GM21619 (cell line): Measurements from ENCODE around the gene OSMR.

ENCODE experiments used
- ATAC-seq: cut with Tn5 transposase; IDR thresholded peaks from one replicate; pipeline ENCODE4 v1.9.1; 2021; ENCODE audit not compliant: unreplicated experiment

Gene OSMR

GRCh38 chr5:38871058-38871605 lies 25.3 kb downstream of the OSMR start:
- ATAC-seq: no peak

GRCh38 chr5:38871790-38872551 lies 26.2 kb downstream of the OSMR start:
- ATAC-seq: no peak

DNA sequence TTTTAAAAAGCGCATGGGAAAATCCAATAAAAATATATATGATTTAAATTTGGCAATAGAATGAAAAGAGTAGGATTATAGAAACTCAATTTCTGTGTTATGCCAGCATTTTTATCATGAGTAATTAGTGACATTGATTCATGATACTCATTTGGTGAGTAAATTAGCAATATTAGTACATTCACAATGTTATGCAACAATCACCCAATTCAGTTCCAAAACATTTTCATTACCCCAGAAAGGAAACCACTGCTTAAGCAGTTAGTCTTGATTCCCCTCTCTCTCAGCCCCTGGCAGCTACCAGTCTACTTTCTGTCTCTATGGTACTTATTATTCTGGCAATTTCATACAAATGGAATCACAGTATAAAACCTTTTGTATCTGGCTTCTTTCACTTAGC lies 27.0 kb downstream of the OSMR start:
- no peak for ATAC-seq

DNA sequence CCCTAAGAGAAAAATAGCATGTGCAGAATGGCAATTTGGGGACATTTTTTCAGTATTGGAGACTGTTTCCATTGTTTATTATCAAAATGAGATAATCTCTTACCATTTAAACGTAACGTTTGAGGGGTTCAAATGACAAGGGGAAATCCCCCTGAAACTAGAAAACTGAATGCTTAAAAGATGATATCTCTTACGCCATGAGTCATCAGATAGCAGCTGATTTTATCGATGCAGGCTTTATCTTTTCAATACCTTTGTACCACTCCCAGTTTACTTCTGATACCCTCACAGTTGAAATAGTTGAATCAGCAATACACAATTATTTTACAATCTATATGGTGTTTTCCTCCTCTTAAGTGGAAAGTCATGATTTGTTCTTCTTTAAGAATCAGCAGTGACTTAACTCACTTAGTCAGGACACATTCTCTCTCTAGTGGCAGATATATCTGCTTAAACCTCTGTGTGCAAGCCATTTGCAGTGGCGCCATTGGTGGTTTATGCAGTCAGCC lies 29.2 kb downstream of the OSMR start:
- no peak for ATAC-seq

DNA sequence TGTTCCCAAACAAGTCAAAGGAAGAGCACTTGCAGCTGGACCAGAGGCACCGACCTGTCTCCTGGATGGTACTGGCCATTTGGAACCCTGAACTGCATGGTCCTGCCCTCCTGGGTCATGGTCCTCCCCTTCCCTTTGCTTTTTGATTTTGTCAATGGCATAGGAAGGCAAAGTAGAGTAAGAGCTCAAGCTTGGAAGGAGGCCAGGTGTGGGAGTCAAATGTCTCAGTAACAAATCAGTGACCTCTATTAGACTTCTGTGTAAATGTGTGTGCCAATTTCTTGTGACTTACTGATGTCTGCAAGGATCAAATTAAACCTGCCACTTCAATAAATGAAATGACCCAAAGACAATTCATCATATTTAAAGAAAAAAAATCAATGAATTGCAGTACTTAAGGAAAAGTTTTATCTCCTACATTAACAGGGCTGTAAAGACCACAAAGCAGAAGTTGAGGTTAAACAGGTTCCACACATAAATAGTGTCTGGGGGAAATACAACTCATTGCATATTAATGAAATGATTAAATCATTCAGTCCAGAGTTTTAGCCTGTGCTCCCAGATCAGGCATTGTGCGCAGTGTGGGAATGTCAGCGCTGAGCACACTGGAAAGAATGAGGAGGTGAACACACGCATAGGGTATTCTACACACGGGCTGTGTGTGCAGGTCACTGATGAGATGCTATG lies 32.7 kb downstream of the OSMR start:
- no peak for ATAC-seq

DNA sequence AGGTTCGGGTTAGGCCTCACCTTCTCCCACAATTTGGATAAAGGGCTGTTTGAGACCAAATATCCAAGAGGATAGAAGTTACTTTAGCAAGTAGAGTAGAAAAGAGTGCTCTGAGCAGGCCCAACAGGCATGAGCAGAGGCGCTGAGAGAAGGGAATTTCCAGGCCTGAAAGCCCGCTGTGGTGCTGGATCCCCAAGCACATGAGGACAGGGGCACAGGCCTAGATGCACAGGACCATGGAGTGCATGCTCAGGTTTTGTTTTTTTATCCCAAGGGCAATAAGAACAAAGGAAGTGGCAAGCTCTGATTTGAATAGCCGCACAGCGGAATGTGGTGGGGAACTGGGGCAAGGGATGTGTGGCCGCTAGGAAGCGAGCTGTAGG lies 33.3 kb downstream of the OSMR start:
- no peak for ATAC-seq

DNA sequence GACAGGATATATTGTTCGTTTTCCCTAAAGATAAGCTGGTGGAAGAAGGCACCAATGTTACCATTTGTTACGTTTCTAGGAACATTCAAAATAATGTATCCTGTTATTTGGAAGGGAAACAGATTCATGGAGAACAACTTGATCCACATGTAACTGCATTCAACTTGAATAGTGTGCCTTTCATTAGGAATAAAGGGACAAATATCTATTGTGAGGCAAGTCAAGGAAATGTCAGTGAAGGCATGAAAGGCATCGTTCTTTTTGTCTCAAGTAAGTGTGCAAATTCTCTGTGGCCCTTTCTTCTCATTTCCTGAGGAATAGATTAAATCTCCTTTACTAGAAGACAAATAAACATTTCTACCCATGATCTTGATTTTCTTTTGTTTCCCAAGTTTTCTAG lies 38.0 kb downstream of the OSMR start:
- ATAC-seq: no peak

GRCh38 chr5:38885208-38885607 lies 39.4 kb downstream of the OSMR start:
- no peak for ATAC-seq

DNA sequence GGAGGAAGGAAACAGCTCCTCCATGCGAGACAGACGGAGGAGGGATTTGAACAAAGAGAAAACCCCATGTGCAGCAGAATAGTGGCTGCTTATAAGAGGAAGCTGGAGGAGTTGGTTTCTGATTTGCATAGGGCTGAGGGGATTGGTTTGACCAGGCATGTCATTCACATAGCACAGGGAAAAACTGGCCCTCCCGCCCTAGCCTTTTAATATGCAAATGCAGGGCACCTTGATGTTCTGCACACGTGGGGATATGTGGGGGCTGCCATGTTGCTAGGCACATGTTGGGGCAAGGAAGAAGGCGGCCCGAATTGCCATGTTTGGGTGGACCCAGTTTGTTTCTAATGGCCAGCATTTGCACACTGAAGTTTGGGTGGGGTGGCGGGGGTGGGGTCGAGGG lies 42.2 kb downstream of the OSMR start:
- no peak for ATAC-seq

DNA sequence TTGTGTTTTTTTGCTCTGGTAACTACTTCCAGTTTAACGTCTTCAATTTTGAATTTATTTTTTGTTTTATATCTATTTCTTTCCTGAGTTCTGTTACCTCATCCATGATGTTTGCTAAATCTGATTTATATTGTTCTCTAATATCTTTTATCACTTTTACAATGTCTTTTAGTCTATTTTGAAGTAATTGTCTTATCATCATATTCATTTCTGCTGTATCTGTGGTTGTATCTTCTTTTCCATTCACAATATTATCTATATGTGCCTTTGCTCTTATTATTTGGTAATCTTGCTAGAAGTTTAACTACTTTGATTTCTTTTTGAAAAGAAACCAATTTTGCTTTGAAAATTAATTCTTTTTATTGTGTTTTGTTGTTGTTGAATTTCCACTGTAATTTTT lies 43.6 kb downstream of the OSMR start:
- ATAC-seq: no peak

- no peak for ATAC-seq
Measured at GRCh38 chr5:38891563-38891962, 45.8 kb downstream of the OSMR start.

DNA sequence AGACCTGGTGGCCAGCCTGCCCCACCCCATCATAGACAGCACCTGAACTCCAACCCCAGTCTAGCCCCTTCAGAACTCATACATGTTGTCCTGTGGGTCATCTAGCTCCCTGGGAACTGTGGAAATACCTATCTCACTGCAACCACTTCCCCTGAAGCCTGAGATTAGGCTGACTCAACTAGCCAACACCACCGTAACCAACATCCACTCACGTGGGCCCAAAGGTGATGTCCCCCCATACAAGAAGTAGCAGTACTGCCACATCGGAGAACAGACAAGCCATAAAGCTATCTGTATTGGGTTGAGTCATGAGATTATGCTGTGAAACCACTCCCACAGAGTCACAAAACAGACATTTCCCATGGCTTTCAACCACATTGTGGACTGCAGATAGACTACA lies 46.6 kb downstream of the OSMR start:
- no peak for ATAC-seq

DNA sequence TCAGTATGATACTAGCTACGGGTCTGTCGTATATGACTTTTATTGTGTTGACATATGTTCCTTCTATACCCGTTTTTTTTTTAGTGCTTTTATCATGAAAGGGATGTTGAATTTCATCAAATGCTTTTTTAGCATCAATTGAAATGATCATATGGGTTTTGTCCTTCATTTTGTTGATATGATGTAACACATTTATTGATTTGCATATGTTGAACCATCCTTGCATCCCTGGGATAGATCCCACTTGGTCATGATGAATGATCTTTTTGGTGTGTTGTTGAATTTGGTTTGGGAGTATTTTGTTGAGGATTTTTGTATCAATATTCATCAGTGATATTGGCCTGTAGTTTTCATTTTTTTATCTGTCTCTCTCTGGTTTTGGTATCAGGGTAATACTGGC lies 50.9 kb downstream of the OSMR start:
- ATAC-seq: no peak

GRCh38 chr5:38899936-38900335 lies 54.1 kb downstream of the OSMR start:
- no peak for ATAC-seq

DNA sequence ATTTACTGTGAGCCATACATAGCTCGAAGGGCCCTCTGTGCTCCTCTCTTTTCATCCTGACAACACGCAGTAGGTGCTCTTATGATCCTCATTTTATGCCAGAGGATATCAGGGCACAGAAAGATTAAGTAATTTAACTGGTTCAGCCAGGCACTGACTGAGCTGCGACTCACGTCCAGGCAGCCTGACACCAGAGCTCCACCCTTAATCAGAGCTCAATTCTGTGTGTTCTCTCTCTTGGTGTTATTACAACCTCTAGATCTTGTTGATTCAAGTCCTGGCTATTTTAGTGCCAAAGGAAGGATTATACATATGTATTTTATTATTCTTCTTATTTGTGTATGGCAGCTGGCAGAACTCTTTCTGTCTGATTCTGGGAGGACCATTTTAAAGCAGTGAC lies 59.7 kb downstream of the OSMR start:
- no peak for ATAC-seq

DNA sequence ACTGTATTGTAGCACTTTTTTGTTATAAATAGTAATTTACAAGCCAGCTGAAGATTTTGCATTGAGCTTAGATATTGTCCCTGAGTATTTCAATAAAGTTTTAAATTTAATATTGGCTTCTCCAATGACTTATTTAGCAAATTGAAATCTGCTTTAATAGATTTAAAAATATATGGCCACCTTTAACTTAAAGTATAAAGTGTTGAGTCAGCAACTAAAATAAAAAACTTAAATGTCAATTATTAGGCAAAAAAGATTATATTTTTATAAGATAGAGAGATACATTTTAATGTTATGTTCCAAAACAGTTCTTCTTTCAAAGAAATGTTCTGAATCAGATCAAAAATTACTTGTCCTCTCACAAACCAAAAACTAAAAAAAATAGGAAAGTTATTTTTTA lies 60.7 kb downstream of the OSMR start:
- ATAC-seq: no peak

- no peak for ATAC-seq
Measured at GRCh38 chr5:38911933-38912332, 66.1 kb downstream of the OSMR start.

DNA sequence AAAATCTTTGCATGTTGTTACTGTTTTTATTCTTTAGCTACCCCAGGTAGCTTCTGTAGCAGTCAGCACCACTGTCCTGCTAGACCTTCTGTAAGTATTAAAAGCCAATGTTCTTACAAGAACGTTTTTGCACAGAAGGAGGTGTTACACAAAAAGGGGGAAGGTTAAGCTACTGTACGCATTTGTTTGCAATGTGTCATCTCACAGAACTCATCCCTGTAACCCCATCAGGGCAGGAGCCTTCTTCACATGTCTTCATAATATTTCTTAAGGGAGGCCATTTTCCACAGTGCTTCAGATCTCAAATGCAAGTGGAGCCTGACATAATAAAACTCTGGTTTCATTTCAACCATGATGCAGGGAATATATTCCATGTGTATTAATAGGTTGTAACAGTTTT lies 67.9 kb downstream of the OSMR start:
- ATAC-seq: no peak

DNA sequence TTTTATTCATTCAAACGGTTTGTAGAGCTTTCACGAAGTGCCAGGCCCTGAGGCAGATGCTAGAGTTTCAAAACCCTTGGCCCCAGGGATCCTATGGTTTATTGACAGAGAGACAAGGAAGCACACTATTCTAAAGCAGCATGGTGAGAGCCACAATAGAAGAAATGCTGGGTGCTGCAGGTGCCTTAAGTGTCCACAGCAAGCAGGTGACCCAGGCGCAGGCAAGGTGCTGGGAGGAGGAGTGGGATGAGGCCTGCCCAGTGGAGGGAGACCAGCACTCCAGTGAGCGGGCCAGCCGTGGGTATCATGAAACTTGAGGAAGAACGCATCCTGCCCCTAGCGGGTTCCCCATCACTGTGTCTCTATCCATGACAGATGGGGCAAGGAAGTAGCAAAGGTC lies 71.0 kb downstream of the OSMR start:
- ATAC-seq: no peak

DNA sequence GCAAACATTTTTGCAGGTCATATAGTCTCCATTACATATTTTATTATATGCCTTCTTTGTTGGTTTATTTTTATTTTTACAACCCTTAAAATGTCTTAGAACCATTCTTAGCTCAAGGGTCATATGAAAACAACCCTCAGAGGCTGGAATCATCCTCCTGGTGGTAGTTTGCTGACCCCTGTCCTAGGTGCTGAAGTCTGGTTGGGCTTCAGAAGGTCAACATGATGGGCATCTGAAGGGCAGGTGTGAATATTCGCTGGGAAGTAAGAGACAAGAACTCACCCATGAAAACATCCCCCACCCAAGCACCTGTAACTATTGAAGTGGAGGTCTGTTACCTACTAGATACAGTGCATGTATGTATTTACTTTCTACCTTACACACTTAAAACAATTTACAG lies 75.4 kb downstream of the OSMR start:
- no peak for ATAC-seq

DNA sequence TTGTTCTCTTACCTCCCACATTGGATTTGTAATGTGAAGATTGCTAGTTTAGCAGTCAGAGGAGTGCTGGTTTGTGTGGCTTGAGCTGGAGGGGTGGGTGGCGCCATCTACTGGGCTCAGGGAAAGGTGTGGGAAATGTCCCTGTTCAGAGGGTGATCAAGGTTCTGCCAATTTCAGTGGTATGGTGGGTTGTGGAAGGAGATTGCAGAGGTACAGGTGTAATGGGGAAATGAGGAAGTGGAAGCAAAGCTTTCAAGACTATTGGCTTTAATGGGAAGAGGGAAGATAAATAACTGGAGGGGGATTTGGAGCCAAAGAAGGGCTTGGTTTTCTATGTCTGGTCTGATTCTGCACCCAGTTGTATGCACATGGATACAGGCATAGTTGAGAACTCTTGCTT lies 76.4 kb downstream of the OSMR start:
- ATAC-seq: no peak

- no peak for ATAC-seq
Measured at GRCh38 chr5:38923661-38924451, 78.0 kb downstream of the OSMR start.
